ENCODE results near the gene GAS2.

The GAS2 gene

GRCh38 chr11:22775248-22775647, 108.8 kb downstream of the GAS2 start (continued):
- no peak for TF ChIP-seq ZNF132 (tag by site-specific recombination; IDR thresholded peaks at IDR 0.05; ENCODE audit: borderline replicate concordance)

- no peak for TF ChIP-seq ZNF707 (tag by site-specific recombination; IDR thresholded peaks at IDR 0.05)
- no peak for TF ChIP-seq ZSCAN30 (tag by site-specific recombination; IDR thresholded peaks at IDR 0.05)
- TF ChIP-seq ZIC2 (tag by site-specific recombination; IDR thresholded peaks at IDR 0.05) = no peak
- TF ChIP-seq AEBP2 (tag by site-specific recombination; IDR thresholded peaks at IDR 0.05; ENCODE audit: borderline replicate concordance) = no peak
- no peak for TF ChIP-seq ZNF202 (tag by site-specific recombination; IDR thresholded peaks at IDR 0.05; ENCODE audit: borderline replicate concordance)
- no peak for TF ChIP-seq ZNF248 (tag by site-specific recombination; IDR thresholded peaks at IDR 0.05)
- TF ChIP-seq ZNF23 (tag by site-specific recombination; IDR thresholded peaks at IDR 0.05; ENCODE audit: borderline replicate concordance) = no peak
- TF ChIP-seq PBX3 (CRISPR knock-in tag; IDR thresholded peaks at IDR 0.05) = no peak
- no peak for TF ChIP-seq TCF7L2 (IDR thresholded peaks at IDR 0.05; ENCODE audit: borderline replicate concordance, low read depth, low read length)
- no peak for TF ChIP-seq PATZ1 (tag by site-specific recombination; IDR thresholded peaks at IDR 0.05)
- no peak for TF ChIP-seq HOXD13 (CRISPR knock-in tag; IDR thresholded peaks at IDR 0.05; ENCODE audit: borderline replicate concordance)
- TF ChIP-seq SCRT1 (tag by site-specific recombination; IDR thresholded peaks at IDR 0.05; ENCODE audit: borderline replicate concordance) = no peak
- TF ChIP-seq MEIS1 (CRISPR knock-in tag; IDR thresholded peaks at IDR 0.05; ENCODE audit: borderline replicate concordance) = no peak
- TF ChIP-seq ZNF133 (tag by site-specific recombination; IDR thresholded peaks at IDR 0.05) = no peak
- CTCF ChIA-PET = interaction anchor here (0.7 to 2.0 kb wide), 6 partner anchors 9 to 534 kb away, joined by 3 to 10 read pairs (median 4); partner anchors contain the start of gene GAS2
Observed at GRCh38 chr11:22778642-22779041, 112.2 kb downstream of the GAS2 start.

GRCh38 chr11:22779850-22780249, 113.4 kb downstream of the GAS2 start:
- Histone ChIP-seq H3K4me3 (ENCODE audit: low read depth, low read length) (no peak overlapping the region), H3K9me3 (ENCODE audit: control insufficient read depth, insufficient read depth, low read depth, low read length) (no peaks in the 10 kb centered on the region), H3K4me1 (ENCODE audit: control insufficient read depth, insufficient read depth, low read length) (no peaks in the 10 kb centered on the region), H3K27ac (ENCODE audit: extremely low read depth, low read depth, low read length) (no peak overlapping the region), H3K36me3 (ENCODE audit: control insufficient read depth in 2 of 2, insufficient read depth in 1 of 2, low read length in 2 of 2) (no peaks in the 10 kb centered on the region)
- ChIA-PET POLR2A (no interaction called here), CTCF (interaction anchor here (0.7 to 2.0 kb wide), 4 partner anchors 8 to 109 kb away, joined by 3 to 10 read pairs (median 4); no protein-coding TSS in a partner anchor)
- TF ChIP-seq ZSCAN4 (tag by site-specific recombination; IDR thresholded peaks at IDR 0.05) (no peak), REPIN1 (tag by site-specific recombination; IDR thresholded peaks at IDR 0.05; ENCODE audit: low read depth) (no peak), ZNF221 (tag by site-specific recombination; IDR thresholded peaks at IDR 0.05; ENCODE audit: borderline replicate concordance) (no peak), ZNF391 (tag by site-specific recombination; IDR thresholded peaks at IDR 0.05; ENCODE audit: borderline replicate concordance, low read depth) (no peak), ZNF843 (tag by site-specific recombination; IDR thresholded peaks at IDR 0.05) (no peak), ZNF561 (tag by site-specific recombination; IDR thresholded peaks at IDR 0.05; ENCODE audit: borderline replicate concordance) (no peak), ZNF530 (tag by site-specific recombination; IDR thresholded peaks at IDR 0.05; ENCODE audit: low read depth) (no peak), ZSCAN23 (tag by site-specific recombination; IDR thresholded peaks at IDR 0.05) (no peak), ZNF280D (tag by site-specific recombination; IDR thresholded peaks at IDR 0.05) (no peak), ZNF121 (tag by site-specific recombination; IDR thresholded peaks at IDR 0.05) (no peak), ZNF311 (tag by site-specific recombination; IDR thresholded peaks at IDR 0.05; ENCODE audit: borderline replicate concordance) (no peak)

More at GRCh38 chr11:22778642-22779041, 112.2 kb downstream of the GAS2 start:
- no peak overlapping the region for H3K4me3 ChIP-seq (ENCODE audit: low read depth, low read length)
- H3K4me1 ChIP-seq (ENCODE audit: control insufficient read depth, insufficient read depth, low read length) = no peaks in the 10 kb centered on the region
- no peaks in the 10 kb centered on the region for H3K9me3 ChIP-seq (ENCODE audit: control insufficient read depth, insufficient read depth, low read depth, low read length)
- POLR2A ChIA-PET = no interaction called here
- H3K27ac ChIP-seq (ENCODE audit: extremely low read depth, low read depth, low read length) = no peak overlapping the region
- H3K36me3 ChIP-seq (ENCODE audit: control insufficient read depth in 2 of 2, insufficient read depth in 1 of 2, low read length in 2 of 2) = no peaks in the 10 kb centered on the region
